Measurements from ENCODE around the gene HAUS5. TPM values are rescaled to one million over a fixed set of nuclear protein-coding genes. Genes with fewer than 3 reads are reported as not detected.

HAUS5 gene
- total RNA-seq, 1 donor from 2014 or later, result 34.1 TPM

GRCh38 chr19:35623327-35624010 lies 10.9 kb downstream of the HAUS5 start:
- no peaks in the 10 kb centered on the region for H3K27me3 Mint-ChIP-seq
- peaks cover 1% of the 10 kb centered on the region for H3K36me3 Mint-ChIP-seq (ENCODE audit: insufficient read depth)
- H3K27ac Mint-ChIP-seq, result no peak overlapping the region
- H3K4me3 Mint-ChIP-seq (ENCODE audit: low read depth), result no peak overlapping the region
- no peaks in the 10 kb centered on the region for H3K9me3 Mint-ChIP-seq (ENCODE audit: low read depth)
- no peak for TF ChIP-seq CTCF (IDR thresholded peaks at IDR 0.05; ENCODE audit: unreplicated experiment)
- H3K4me1 Mint-ChIP-seq (ENCODE audit: low read depth), result peaks cover 4% of the 10 kb centered on the region
- no peak for DNase-seq (ENCODE audit: low spot score, unreplicated experiment)

GRCh38 chr19:35628264-35628564 lies 15.7 kb downstream of the HAUS5 start:
- Mint-ChIP-seq H3K36me3 (ENCODE audit: insufficient read depth) (peaks cover 7% of the 10 kb centered on the region), H3K4me3 (ENCODE audit: low read depth) (peak overlapping the region; percentile 98), H3K27ac (peak overlapping the region; percentile 98), H3K27me3 (no peaks in the 10 kb centered on the region), H3K4me1 (ENCODE audit: low read depth) (peaks cover 10% of the 10 kb centered on the region), H3K9me3 (ENCODE audit: low read depth) (no peaks in the 10 kb centered on the region)
- DNase-seq (ENCODE audit: low spot score, unreplicated experiment), result no peak
- TF ChIP-seq CTCF (IDR thresholded peaks at IDR 0.05; ENCODE audit: unreplicated experiment), result no peak

- Mint-ChIP-seq H3K4me1 (ENCODE audit: low read depth) (peaks cover 10% of the 10 kb centered on the region), H3K4me3 (ENCODE audit: low read depth) (peak within 1 kb of the TSS; percentile 98), H3K27ac (peak within 1 kb of the TSS; percentile 98), H3K36me3 (ENCODE audit: insufficient read depth) (peaks cover 9% of the 10 kb centered on the region), H3K27me3 (no peaks in the 10 kb centered on the region), H3K9me3 (ENCODE audit: low read depth) (no peaks in the 10 kb centered on the region)
- no peak for TF ChIP-seq CTCF (IDR thresholded peaks at IDR 0.05; ENCODE audit: unreplicated experiment)
- DNase-seq (ENCODE audit: low spot score, unreplicated experiment), result peak; percentile 98
Observed at GRCh38 chr19:35628565-35629331, 16.2 kb downstream of the HAUS5 start, which contains the start of gene RBM42. Gene RBM42, plus strand, starts transcription at chr19:35629036. Its CDS starts 118 bp downstream, at chr19:35629154.

GRCh38 chr19:35629332-35629633 lies 16.7 kb downstream of the HAUS5 start:
- peaks cover 9% of the 10 kb centered on the region for H3K36me3 Mint-ChIP-seq (ENCODE audit: insufficient read depth)
- H3K9me3 Mint-ChIP-seq (ENCODE audit: low read depth), result no peaks in the 10 kb centered on the region
- peak overlapping the region; percentile 98 for H3K4me3 Mint-ChIP-seq (ENCODE audit: low read depth)
- TF ChIP-seq CTCF (IDR thresholded peaks at IDR 0.05; ENCODE audit: unreplicated experiment), result no peak
- peak overlapping the region; percentile 98 for H3K27ac Mint-ChIP-seq
- no peaks in the 10 kb centered on the region for H3K27me3 Mint-ChIP-seq
- peaks cover 10% of the 10 kb centered on the region for H3K4me1 Mint-ChIP-seq (ENCODE audit: low read depth)
- no peak for DNase-seq (ENCODE audit: low spot score, unreplicated experiment)

- TF ChIP-seq CTCF (IDR thresholded peaks at IDR 0.05; ENCODE audit: unreplicated experiment), result no peak
- H3K36me3 Mint-ChIP-seq (ENCODE audit: insufficient read depth), result peaks cover 17% of the 10 kb centered on the region
- H3K9me3 Mint-ChIP-seq (ENCODE audit: low read depth), result no peaks in the 10 kb centered on the region
- no peak overlapping the region for H3K4me3 Mint-ChIP-seq (ENCODE audit: low read depth)
- peaks cover 3% of the 10 kb centered on the region for H3K4me1 Mint-ChIP-seq (ENCODE audit: low read depth)
- H3K27ac Mint-ChIP-seq, result no peak overlapping the region
- no peaks in the 10 kb centered on the region for H3K27me3 Mint-ChIP-seq
- DNase-seq (ENCODE audit: low spot score, unreplicated experiment), result no peak
Observed at GRCh38 chr19:35633727-35634440, 21.3 kb downstream of the HAUS5 start.

All from progenitor cell of endocrine pancreas (in vitro differentiated cells).